Stimulated activated CD8-positive, alpha-beta memory T cell treated with anti-CD3 and anti-CD28 coated beads, Interleukin-2, amount 100 ng/mL, for 48 hours (primary cell): Measurements from ENCODE around the gene KRTAP5-6.

Source experiments
- DNase-seq, 2 donors: peaks; one replicate each; pipeline ENCODE4 v3.0.0-alpha.2; 2020; ENCODE audit warnings: low read depth in 2 of 2

KRTAP5-6 gene

GRCh38 chr11:1702506-1702905 is 5.5 kb downstream of the KRTAP5-6 start:
- DNase-seq: no peak

- DNase-seq: no peak
Observed at GRCh38 chr11:1703146-1703545, 6.2 kb downstream of the KRTAP5-6 start.

GRCh38 chr11:1705126-1706052 is 8.4 kb downstream of the KRTAP5-6 start:
- no peak for DNase-seq

- no peak for DNase-seq
Observed at GRCh38 chr11:1706634-1707400, 9.8 kb downstream of the KRTAP5-6 start.

GRCh38 chr11:1707751-1708150 is 10.8 kb downstream of the KRTAP5-6 start:
- DNase-seq: no peak

GRCh38 chr11:1708716-1709115 is 11.7 kb downstream of the KRTAP5-6 start:
- no peak for DNase-seq

GRCh38 chr11:1714908-1715885 is 18.2 kb downstream of the KRTAP5-6 start:
- no peak for DNase-seq

- no peak for DNase-seq
Observed at GRCh38 chr11:1717745-1718144, 20.8 kb downstream of the KRTAP5-6 start.

- DNase-seq: no peak
Observed at GRCh38 chr11:1718326-1718725, 21.3 kb downstream of the KRTAP5-6 start.

GRCh38 chr11:1719781-1720180 is 22.8 kb downstream of the KRTAP5-6 start:
- no peak for DNase-seq

GRCh38 chr11:1727096-1727690 is 30.2 kb downstream of the KRTAP5-6 start:
- DNase-seq: no peak

- no peak for DNase-seq
Observed at GRCh38 chr11:1727861-1728260, 30.9 kb downstream of the KRTAP5-6 start.

- no peak for DNase-seq
Observed at GRCh38 chr11:1728301-1728700, 31.3 kb downstream of the KRTAP5-6 start.

- no peak for DNase-seq
Observed at GRCh38 chr11:1728931-1729691, 32.1 kb downstream of the KRTAP5-6 start.

GRCh38 chr11:1729692-1730011 is 32.7 kb downstream of the KRTAP5-6 start:
- no peak for DNase-seq

GRCh38 chr11:1730059-1730629 is 33.1 kb downstream of the KRTAP5-6 start:
- DNase-seq: no peak

- DNase-seq: no peak
Observed at GRCh38 chr11:1731451-1732059, 34.6 kb downstream of the KRTAP5-6 start.

- DNase-seq: no peak
Observed at GRCh38 chr11:1732418-1733008, 35.5 kb downstream of the KRTAP5-6 start.

GRCh38 chr11:1733009-1733715 is 36.2 kb downstream of the KRTAP5-6 start:
- no peak for DNase-seq
